Spinal cord (tissue), 10 donors: ENCODE measurements around the gene TNIP1. TPM values are rescaled to one million over a fixed set of nuclear protein-coding genes. Genes with fewer than 3 reads are reported as not detected.

Experiments used
- DNase-seq, 6 donors: peaks; one replicate each; pipeline versions ENCODE4 v3.0.0 to v3.0.0-alpha.2; 2013 to 2015; ENCODE audit warnings: low spot score in 6 of 6, low read depth in 4 of 6
- H3K27ac ChIP-seq: one replicate; pipeline ENCODE4 v1.5.1; 2013; ENCODE audit warnings: low read depth, low read length, control low read depth
- H3K27me3 ChIP-seq: one replicate; pipeline ENCODE4 v1.6.1; 2013; ENCODE audit warnings: low read length; ENCODE audit not compliant: control insufficient read depth, insufficient read depth
- H3K36me3 ChIP-seq: one replicate; pipeline ENCODE4 v1.6.1; 2013; ENCODE audit warnings: low read length; ENCODE audit not compliant: control insufficient read depth, insufficient read depth
- H3K4me1 ChIP-seq: one replicate; pipeline ENCODE4 v1.6.1; 2013; ENCODE audit warnings: low read length; ENCODE audit not compliant: control insufficient read depth, insufficient read depth
- H3K4me3 ChIP-seq: one replicate; pipeline ENCODE4 v1.5.1; 2013; ENCODE audit warnings: low read depth, low read length, control low read depth
- H3K9me3 ChIP-seq: one replicate; pipeline ENCODE4 v1.6.1; 2013; ENCODE audit warnings: low read length; ENCODE audit not compliant: control insufficient read depth, insufficient read depth
- WGBS: methylation state at CpG from one replicate; pipeline ENCODE4 v1.1.5; 2013; ENCODE audit warnings: missing lambda C conversion rate; ENCODE audit not compliant: insufficient coverage; 5-methylcytosine and 5-hydroxymethylcytosine counted together
- polyA plus RNA-seq, 2 donors: library from polyadenylated mRNA; unstranded; fragments of 120-200 nt; gene quantifications; one replicate each; pipeline ENCODE4 v1.2.1, GENCODE V29; 2013; ENCODE audit not compliant: insufficient read length in 2 of 2
- total RNA-seq, 2 donors: library from RNA; depleted of rRNA in 1 of 2; stranded (reverse); fragments of 120-200 nt in 1 of 2; fragments of >200 nt in 1 of 2; gene quantifications; one replicate each; pipeline versions ENCODE4 v1.2.3 to v1.2.4, GENCODE V29; 2013 to 2014
- donor health status: healthy.

Gene TNIP1
- total and polyA plus RNA-seq, 4 donors = 25.5 to 63.7 (median 52.4) TPM

DNA sequence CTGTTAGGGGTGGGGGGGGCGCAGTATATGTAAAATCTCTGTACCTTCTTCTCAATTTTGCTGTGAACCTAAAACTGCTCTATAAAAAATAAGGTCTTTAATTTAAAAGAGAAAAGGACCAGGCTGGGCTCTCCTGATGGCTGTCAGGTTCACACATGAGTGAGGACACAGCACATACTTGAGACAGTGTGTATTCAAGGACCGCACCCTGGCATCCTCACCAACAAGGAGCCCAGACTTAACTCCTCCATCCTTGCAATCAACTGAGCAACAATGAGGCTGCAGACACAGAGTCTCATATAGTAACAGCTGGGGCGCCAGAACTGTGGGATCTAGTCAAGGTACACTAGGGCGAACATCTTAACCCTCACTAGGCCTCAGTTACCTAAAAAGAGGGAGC is 9.8 kb downstream of the TNIP1 start:
- no peaks in the 10 kb centered on the region for H3K36me3 ChIP-seq
- no peaks in the 10 kb centered on the region for H3K27me3 ChIP-seq
- H3K9me3 ChIP-seq = no peaks in the 10 kb centered on the region
- H3K4me3 ChIP-seq = no peak overlapping the region
- 90% methylated on average over 2 of the region's 4 CpGs for WGBS
- no peak overlapping the region for H3K27ac ChIP-seq
- no peak for DNase-seq
- peaks cover 30% of the 10 kb centered on the region for H3K4me1 ChIP-seq

DNA sequence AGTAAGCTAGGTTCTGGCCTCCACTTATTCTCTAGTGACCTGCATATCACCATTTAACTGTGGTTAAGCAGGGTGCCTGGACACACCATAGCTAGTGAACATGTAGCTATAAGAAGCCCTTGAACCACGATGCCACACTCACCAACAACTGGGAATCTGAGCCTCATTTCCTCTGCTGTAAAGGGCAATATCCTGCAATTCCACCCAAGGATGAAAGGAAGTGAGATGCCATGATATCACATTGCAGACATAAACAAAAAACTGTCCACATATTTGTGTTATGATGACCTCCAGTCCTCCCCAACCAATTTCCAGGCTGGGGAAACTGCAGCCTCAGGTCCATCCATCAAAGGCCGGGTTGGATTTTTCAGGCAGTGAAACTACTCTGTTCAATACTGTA is 10.4 kb downstream of the TNIP1 start:
- Histone ChIP-seq H3K9me3 (no peaks in the 10 kb centered on the region), H3K36me3 (no peaks in the 10 kb centered on the region), H3K4me3 (no peak overlapping the region), H3K4me1 (peaks cover 28% of the 10 kb centered on the region), H3K27me3 (no peaks in the 10 kb centered on the region), H3K27ac (no peak overlapping the region)
- WGBS = 100% methylated on average over 1 of the region's 2 CpGs
- no peak for DNase-seq

DNA sequence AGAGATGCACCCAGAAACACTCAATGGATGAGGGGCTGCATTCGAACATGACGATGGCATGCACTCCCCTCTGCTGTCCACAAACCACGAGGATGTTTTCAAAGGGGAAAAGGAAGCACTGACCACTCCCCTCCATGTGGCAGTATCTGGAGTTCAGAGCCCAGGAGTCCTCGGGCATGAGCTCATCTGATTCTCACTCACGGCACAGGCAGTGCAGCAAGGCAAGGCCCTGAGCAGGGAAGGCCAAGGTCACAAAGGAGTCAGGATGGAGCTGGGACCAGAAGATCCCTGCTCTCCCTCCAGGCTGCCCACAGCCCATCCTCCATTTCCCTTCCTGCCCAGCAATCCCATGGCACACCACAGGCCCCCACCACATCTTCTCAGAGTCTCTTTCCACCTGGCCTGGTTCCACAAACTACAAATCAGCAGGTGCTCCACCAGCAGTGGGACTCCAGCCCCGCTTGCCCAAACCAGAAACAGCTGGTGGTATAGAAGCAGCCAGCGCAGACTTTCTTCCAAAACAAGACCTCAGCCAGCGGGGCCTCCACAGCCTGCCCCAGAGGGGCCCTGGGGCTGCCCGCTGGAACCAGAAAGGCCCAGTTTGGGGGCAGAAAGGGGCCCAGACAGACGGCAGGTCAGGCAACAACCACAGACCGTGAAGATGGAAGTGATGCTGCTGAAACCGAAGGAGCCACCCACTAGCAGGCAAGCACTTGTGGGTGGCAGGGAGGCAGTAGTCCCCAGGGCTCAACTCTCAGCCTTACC is 12.2 kb downstream of the TNIP1 start:
- Histone ChIP-seq H3K4me1 (peaks cover 39% of the 10 kb centered on the region), H3K36me3 (peaks cover 4% of the 10 kb centered on the region), H3K4me3 (no peak overlapping the region), H3K27me3 (no peaks in the 10 kb centered on the region), H3K9me3 (no peaks in the 10 kb centered on the region), H3K27ac (peak overlapping the region; percentile 27)
- 62% methylated on average over 7 of the region's 12 CpGs for WGBS
- DNase-seq = peak in 2 of 6 donors; percentile 12 to 46

DNA sequence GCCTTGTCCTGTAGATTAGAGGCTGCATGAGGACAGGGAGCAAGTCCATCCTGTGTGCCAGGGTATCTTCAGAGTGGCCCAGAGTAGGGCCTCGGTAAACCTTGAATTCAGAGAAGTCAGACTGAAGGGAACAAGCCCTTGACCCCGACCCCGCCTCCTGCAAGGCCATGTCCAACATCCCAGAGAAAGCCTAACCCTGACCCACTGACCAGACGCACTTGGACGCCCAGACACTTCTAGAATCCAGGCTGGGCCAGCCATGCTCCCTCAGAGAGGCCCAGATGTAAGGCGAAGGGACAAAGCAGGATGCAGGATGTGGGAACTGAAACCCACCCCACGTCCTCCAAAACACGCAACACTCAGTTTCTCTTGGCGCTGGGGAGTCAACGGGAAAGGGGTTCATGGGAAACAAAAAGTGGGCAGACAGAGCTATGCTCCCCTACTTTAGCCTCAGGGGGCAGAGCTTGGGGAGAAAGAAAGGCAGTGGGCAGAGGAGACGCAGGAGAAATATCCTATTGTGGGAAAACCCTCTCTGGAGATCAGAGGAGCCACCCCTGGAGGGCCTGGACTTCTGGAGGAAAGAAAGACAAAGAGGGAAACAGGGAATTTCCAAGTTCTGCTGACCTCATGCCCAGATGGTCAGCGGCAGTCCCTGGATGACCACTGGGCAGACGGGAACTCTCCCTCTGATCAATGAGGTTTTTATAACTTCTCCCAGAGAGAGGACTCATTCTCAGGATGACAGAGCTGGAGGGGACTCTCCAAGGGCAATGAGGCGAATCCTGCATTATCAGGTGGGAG is 13.0 kb downstream of the TNIP1 start:
- Histone ChIP-seq H3K4me3 (no peak overlapping the region), H3K36me3 (peaks cover 4% of the 10 kb centered on the region), H3K4me1 (peaks cover 39% of the 10 kb centered on the region), H3K27me3 (no peaks in the 10 kb centered on the region), H3K9me3 (no peaks in the 10 kb centered on the region), H3K27ac (no peak overlapping the region)
- WGBS = 91% methylated on average over 12 of the region's 14 CpGs
- no peak for DNase-seq

DNA sequence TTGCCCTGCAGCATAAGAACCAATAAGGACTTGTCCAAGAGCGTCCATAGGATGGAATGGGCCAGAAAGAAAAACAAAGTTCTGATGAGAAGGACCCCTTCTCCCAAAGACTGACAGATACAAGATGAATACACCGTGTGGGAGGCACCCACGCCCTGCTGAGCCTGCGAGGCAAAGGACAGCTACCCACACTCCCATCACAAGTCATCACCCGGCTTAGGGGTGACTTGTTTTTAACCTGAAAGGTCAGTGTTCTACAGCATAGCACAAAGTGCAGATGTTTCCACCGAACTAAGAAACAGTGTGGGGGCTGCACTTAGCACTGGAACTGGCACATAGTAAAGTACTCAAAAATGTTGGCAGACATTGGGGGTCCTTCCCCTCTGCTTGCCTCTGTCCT is 13.9 kb downstream of the TNIP1 start:
- Histone ChIP-seq H3K4me3 (no peak overlapping the region), H3K36me3 (peaks cover 12% of the 10 kb centered on the region), H3K4me1 (peaks cover 39% of the 10 kb centered on the region), H3K9me3 (no peaks in the 10 kb centered on the region), H3K27ac (no peak overlapping the region), H3K27me3 (no peaks in the 10 kb centered on the region)
- 74% methylated on average over 4 of the region's 6 CpGs for WGBS
- no peak for DNase-seq

DNA sequence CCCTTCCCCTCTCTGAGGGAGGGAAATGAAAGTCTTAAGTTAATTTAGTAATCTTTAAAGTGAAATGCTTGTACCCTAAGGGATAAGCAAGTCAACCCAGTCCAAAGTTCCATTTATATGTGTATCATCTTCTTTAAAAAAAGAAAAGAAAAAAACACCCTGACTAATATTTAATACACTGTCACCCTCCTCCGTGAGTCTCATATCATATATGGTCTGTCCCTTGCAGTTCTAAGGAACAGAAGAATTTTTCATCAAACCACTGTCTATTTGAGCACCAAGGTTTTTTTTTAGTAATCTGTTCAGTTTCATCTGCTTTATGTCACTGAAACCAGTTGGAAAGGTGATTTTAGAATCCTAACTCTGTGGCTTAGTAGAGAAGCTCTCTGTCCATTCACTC is 15.2 kb downstream of the TNIP1 start:
- Histone ChIP-seq H3K4me3 (no peak overlapping the region), H3K9me3 (no peaks in the 10 kb centered on the region), H3K4me1 (peaks cover 39% of the 10 kb centered on the region), H3K27ac (no peak overlapping the region), H3K27me3 (no peaks in the 10 kb centered on the region), H3K36me3 (peaks cover 17% of the 10 kb centered on the region)
- WGBS = no CpG with 5 or more reads among the region's 1 CpG
- no peak for DNase-seq

DNA sequence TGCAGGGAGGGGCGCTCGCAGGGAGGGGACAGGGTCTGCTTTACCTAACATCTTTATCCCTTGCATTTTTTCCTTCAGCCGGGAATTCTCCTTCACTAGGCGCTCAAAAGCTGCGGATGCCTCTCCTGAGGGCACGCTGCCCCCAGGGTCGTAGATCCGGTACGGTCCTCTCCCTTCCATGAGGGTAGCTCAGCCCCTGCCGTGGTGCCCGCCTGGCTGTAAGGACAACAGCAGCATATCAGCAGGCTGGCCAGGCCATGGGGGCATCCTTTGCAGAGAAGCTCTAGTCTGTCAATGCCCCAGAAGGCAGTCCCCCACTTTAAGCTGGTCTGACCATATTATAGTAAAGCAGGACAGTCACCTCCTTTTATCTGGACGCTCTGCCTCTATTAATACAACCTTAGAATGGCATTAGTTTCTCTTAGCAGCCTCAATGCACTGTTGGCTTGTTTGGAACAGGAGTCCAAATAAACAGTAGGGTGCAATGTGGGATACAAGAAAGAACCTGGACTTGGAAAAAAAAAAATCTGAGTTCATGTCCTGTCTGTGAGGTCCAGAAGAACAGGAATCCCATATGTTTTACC is 15.8 kb downstream of the TNIP1 start:
- peaks cover 39% of the 10 kb centered on the region for H3K4me1 ChIP-seq
- no peaks in the 10 kb centered on the region for H3K27me3 ChIP-seq
- no peaks in the 10 kb centered on the region for H3K9me3 ChIP-seq
- WGBS = 95% methylated on average over 11 of the region's 12 CpGs
- DNase-seq = no peak
- no peak overlapping the region for H3K4me3 ChIP-seq
- H3K27ac ChIP-seq = no peak overlapping the region
- H3K36me3 ChIP-seq = peaks cover 22% of the 10 kb centered on the region

DNA sequence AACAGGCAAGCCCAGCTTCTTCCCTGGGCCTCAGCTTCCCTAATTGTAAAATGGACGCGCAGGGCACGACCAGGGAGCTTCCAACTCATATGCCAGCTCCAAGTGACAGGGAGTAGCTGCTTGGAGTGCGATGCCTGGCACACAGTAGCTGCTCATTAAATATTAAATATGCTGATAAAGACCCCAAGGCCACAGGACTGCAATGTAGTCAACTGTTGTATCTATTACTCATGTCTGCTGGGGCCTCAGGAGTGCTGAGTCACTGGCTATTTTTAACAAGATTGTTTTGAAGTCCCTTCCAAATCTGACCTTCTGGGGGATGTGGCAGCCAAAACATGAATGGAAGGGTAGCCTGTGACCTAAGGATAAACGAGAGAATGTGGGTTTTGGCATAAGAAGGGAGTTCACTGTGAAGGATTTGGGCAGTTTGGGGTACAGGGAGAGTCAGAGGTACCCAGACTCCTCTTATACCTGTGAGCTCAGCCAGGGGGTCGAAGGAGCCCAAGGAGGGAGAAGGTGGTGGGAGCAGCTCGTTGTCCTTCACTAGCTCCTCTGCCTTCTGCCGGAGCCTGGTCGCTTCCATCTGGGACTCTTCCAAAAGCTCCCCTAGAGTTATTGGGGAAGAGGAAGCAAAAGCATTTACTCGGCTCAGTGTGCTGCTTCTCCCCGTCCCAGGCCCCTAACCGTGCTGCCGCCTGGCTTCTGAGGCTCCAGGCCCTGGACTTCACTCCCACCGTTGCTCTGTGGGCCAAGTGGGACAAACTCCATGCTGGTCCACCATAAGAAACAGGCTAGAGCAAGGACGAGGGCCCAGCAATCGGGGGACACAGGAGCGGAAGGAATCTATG is 17.5 kb downstream of the TNIP1 start:
- Histone ChIP-seq H3K27ac (no peak overlapping the region), H3K4me3 (no peak overlapping the region), H3K9me3 (no peaks in the 10 kb centered on the region), H3K4me1 (peaks cover 24% of the 10 kb centered on the region), H3K36me3 (peaks cover 37% of the 10 kb centered on the region), H3K27me3 (no peaks in the 10 kb centered on the region)
- no peak for DNase-seq
- 90% methylated on average over 10 of the region's 17 CpGs for WGBS

DNA sequence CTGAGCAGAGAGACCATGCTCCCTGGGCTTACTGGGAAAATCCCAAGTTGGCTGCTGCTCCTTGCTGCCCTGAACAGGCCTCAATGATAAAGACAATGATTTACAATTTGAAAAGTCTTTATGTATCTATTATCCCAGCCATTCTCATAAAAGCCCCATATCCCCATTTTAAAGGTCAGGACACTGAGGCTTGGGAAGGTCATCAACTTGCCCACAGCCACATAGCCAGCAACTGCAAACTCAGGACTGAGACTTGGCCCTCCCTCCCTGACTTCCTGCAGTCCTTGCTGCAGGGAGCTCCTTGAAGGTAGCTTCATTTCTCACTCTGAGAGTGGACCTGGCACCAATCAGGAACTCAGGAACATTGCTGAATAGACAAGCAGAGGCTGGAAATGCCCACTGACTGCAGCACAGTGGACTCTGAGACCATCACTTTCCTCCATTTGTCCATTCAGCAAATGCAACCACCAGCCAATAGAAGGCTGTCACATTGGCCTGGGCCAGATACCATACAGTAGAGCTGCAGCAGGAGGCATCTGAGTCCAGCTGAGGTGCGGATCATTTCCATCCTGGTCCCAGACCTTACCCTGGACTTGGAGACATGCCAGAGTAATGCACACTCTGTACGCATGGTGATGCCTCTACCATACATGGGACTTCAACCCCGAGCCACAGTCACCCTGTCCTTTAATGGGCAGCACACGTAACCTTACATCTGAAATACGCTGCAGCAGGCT is 18.3 kb downstream of the TNIP1 start:
- H3K36me3 ChIP-seq = peaks cover 38% of the 10 kb centered on the region

More for the DNA sequence above, 18.3 kb downstream of the TNIP1 start:
- 92% methylated on average over 5 of the region's 5 CpGs for WGBS
- Histone ChIP-seq H3K27me3 (no peaks in the 10 kb centered on the region), H3K27ac (no peak overlapping the region), H3K9me3 (no peaks in the 10 kb centered on the region), H3K4me3 (no peak overlapping the region), H3K4me1 (peaks cover 16% of the 10 kb centered on the region)
- no peak for DNase-seq
